Right lobe of liver (tissue), 4 donors: ENCODE data around the gene PCSK4.

ENCODE experiments used
- POLR2A ChIP-seq: fragments of 450-650 bp; IDR thresholded peaks from one replicate; pipeline ENCODE4 v1.6.1; 2017; ENCODE audit warnings: antibody characterized with exemption, mild to moderate bottlenecking
- TF ChIP-seq, protein P1 (sequence below), 4 donors: fragments of 200-600 bp in 3 of 4; fragments of 450-650 bp in 1 of 4; IDR thresholded peaks; one replicate each; pipeline versions ENCODE4 v1.5.1 to v1.8.0; 2016 to 2022; ENCODE audit warnings: antibody characterized with exemption in 4 of 4, mild to moderate bottlenecking in 2 of 4
- donor health status: DM: no; HTN: no; CAD: no.
- donor health status: DM: no; HTN: no; CAD: no.
- donor health status: DM: no; HTN: yes; CAD: no.

GRCh38 chr19:1501200-1501595 is 11.0 kb upstream of the PCSK4 start:
- peak; percentile 53 for TF ChIP-seq POLR2A
- TF ChIP-seq, protein P1, sequence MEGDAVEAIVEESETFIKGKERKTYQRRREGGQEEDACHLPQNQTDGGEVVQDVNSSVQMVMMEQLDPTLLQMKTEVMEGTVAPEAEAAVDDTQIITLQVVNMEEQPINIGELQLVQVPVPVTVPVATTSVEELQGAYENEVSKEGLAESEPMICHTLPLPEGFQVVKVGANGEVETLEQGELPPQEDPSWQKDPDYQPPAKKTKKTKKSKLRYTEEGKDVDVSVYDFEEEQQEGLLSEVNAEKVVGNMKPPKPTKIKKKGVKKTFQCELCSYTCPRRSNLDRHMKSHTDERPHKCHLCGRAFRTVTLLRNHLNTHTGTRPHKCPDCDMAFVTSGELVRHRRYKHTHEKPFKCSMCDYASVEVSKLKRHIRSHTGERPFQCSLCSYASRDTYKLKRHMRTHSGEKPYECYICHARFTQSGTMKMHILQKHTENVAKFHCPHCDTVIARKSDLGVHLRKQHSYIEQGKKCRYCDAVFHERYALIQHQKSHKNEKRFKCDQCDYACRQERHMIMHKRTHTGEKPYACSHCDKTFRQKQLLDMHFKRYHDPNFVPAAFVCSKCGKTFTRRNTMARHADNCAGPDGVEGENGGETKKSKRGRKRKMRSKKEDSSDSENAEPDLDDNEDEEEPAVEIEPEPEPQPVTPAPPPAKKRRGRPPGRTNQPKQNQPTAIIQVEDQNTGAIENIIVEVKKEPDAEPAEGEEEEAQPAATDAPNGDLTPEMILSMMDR (IDR thresholded peaks at IDR 0.05), result no peak
